ENCODE data around the gene ANKIB1.

DNA sequence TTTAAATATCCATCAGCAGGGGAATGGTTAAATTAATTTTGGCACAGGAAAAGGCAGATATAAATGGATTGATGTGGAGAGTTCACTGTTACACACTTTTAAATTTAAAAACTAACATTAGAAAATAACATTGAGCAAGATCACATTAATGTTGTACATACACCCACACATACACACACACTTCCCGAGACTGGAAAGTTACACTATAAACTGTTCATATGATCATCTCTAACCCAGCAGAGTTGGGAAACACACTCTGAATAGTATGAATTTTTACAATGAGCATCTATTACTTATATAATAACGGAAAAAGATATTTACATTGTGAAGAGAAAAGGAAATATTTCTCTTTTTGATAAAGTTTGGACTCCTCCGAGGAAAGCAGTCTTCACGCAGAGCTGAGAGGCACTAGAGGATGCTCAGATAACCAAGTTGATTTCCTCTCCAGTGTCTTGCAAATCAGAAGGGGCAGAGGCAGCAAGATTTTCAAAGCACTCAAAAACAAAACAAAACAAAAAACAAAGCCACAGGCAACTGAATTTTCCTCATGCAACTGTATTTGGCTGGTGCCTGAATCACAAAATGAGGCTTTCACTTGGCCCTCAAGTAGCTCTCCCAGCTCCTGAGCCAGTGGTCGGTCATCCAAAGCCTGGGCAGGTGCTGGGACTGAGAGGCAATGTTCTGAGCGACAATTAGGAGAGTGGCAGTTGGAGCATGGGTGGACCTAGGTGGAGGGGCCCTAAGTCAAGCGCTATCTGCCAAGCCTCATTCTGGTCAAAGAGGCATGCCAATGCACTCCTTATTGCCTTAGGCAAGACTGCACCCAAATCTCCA, 191.1 kb downstream of the ANKIB1 start:
- TF ChIP-seq, protein P1, sequence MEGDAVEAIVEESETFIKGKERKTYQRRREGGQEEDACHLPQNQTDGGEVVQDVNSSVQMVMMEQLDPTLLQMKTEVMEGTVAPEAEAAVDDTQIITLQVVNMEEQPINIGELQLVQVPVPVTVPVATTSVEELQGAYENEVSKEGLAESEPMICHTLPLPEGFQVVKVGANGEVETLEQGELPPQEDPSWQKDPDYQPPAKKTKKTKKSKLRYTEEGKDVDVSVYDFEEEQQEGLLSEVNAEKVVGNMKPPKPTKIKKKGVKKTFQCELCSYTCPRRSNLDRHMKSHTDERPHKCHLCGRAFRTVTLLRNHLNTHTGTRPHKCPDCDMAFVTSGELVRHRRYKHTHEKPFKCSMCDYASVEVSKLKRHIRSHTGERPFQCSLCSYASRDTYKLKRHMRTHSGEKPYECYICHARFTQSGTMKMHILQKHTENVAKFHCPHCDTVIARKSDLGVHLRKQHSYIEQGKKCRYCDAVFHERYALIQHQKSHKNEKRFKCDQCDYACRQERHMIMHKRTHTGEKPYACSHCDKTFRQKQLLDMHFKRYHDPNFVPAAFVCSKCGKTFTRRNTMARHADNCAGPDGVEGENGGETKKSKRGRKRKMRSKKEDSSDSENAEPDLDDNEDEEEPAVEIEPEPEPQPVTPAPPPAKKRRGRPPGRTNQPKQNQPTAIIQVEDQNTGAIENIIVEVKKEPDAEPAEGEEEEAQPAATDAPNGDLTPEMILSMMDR (IDR thresholded peaks at IDR 0.05 in 8 of 11, conservative IDR thresholded peaks at IDR 0.05 in 3 of 11) = no peak
- TF ChIP-seq POLR2AphosphoS5 (IDR thresholded peaks at IDR 0.05) (no peak), POLR2A (IDR thresholded peaks at IDR 0.05) (no peak)
